HG03378 (cell line): ENCODE results near the gene NARS2.
"Not testable (repeated sequence)": the region's sequence is repeated elsewhere in the genome, so short reads cannot be mapped to it uniquely, and the experiment has no call there.

Source experiments
- ATAC-seq: cut with Tn5 transposase; IDR thresholded peaks from one replicate; pipeline ENCODE4 v1.9.1; 2021; ENCODE audit warnings: mild to moderate bottlenecking, moderate library complexity; ENCODE audit not compliant: unreplicated experiment

Gene NARS2

GRCh38 chr11:78576549-78577097 is 2.0 kb upstream of the NARS2 start:
- ATAC-seq, result no peak

- ATAC-seq, result no peak
These were observed 814 bp upstream of the NARS2 start for GRCh38 chr11:78575478-78575877.

- ATAC-seq, result no peak
These were observed 983 bp downstream of the NARS2 start for GRCh38 chr11:78573681-78574080.

- ATAC-seq, result no peak
These were observed 1.4 kb downstream of the NARS2 start for GRCh38 chr11:78573271-78573670.

- no peak for ATAC-seq
These were observed 2.3 kb downstream of the NARS2 start for GRCh38 chr11:78572394-78572793.

GRCh38 chr11:78570031-78570430 is 4.6 kb downstream of the NARS2 start:
- ATAC-seq, result no peak

- ATAC-seq, result no peak
These were observed 7.5 kb downstream of the NARS2 start for GRCh38 chr11:78567209-78567608.

GRCh38 chr11:78564490-78565467 is 9.9 kb downstream of the NARS2 start:
- ATAC-seq, result no peak

- not testable (repeated sequence) for ATAC-seq
These were observed 10.6 kb downstream of the NARS2 start for GRCh38 chr11:78564037-78564436.

- not testable (repeated sequence) for ATAC-seq
These were observed 11.6 kb downstream of the NARS2 start for GRCh38 chr11:78563090-78563489.

GRCh38 chr11:78562398-78562797 is 12.3 kb downstream of the NARS2 start:
- ATAC-seq, result no peak

GRCh38 chr11:78560826-78561484 is 13.7 kb downstream of the NARS2 start:
- no peak for ATAC-seq

- no peak for ATAC-seq
These were observed 14.5 kb downstream of the NARS2 start for GRCh38 chr11:78560153-78560552.

- no peak for ATAC-seq
These were observed 17.4 kb downstream of the NARS2 start for GRCh38 chr11:78557236-78557635.

- no peak for ATAC-seq
These were observed 19.1 kb downstream of the NARS2 start for GRCh38 chr11:78555592-78555991.

- no peak for ATAC-seq
These were observed 21.8 kb downstream of the NARS2 start for GRCh38 chr11:78552881-78553280.

- ATAC-seq, result not testable (repeated sequence)
These were observed 22.5 kb downstream of the NARS2 start for GRCh38 chr11:78552139-78552538.

- ATAC-seq, result no peak
These were observed 23.6 kb downstream of the NARS2 start for GRCh38 chr11:78551066-78551465.

- ATAC-seq, result no peak
These were observed 24.8 kb downstream of the NARS2 start for GRCh38 chr11:78549624-78550409.

GRCh38 chr11:78548911-78549590 is 25.6 kb downstream of the NARS2 start:
- ATAC-seq, result no peak
